Natural killer cell treated with Interleukin-12 subunit alpha and Interleukin-12 subunit beta and Interleukin-15 and Interleukin-18, amount 100 ng/mL, for 72 hours (primary cell): ENCODE measurements around the gene GJC1. TPM values are rescaled to one million over a fixed set of nuclear protein-coding genes. Genes with fewer than 3 reads are reported as not detected.

ENCODE experiments used
- ATAC-seq, 2 donors: fragments of 150-1000 bp; cut with Tn5 transposase in 1 of 2; sonication (Bioruptor Pico), chemical (Tn5 transposase) in 1 of 2; 2 replicates each; pipeline ENCODE4 v1.10.0; 2021
- DNase-seq: peaks from one replicate; pipeline ENCODE4 v3.0.0; 2022; ENCODE audit warnings: low spot score
- H3K27ac Mint-ChIP-seq, 2 donors: 1 replicate in 1 of 2; 2 replicates in 1 of 2; pipeline ENCODE4 v1.8.0; 2022; ENCODE audit warnings: mixed read lengths in 2 of 2, mild to moderate bottlenecking in 1 of 2, moderate library complexity in 1 of 2
- H3K27me3 Mint-ChIP-seq, 2 donors: 1 replicate in 1 of 2; 2 replicates in 1 of 2; pipeline ENCODE4 v1.8.0; 2022; ENCODE audit warnings: mixed read lengths in 2 of 2
- H3K36me3 Mint-ChIP-seq: one replicate; pipeline ENCODE4 v1.8.0; 2022; ENCODE audit warnings: mixed read lengths
- H3K4me1 Mint-ChIP-seq, 2 donors: 1 replicate in 1 of 2; 2 replicates in 1 of 2; pipeline ENCODE4 v1.8.0; 2022; ENCODE audit warnings: low read depth in 2 of 2, mixed read lengths in 2 of 2, mild to moderate bottlenecking in 1 of 2
- H3K4me3 Mint-ChIP-seq: one replicate; pipeline ENCODE4 v1.8.0; 2022; ENCODE audit warnings: mixed read lengths
- H3K9me3 Mint-ChIP-seq: 2 replicates; pipeline ENCODE4 v1.8.0; 2022; ENCODE audit warnings: mixed read lengths
- total RNA-seq, 2 donors: library from RNA; stranded (reverse); gene quantifications; one replicate each; pipeline ENCODE4 v1.2.3, GENCODE V29; 2022

The GJC1 gene
- total RNA-seq, 2 donors from 2014 or later: 1.4 to 2.5 TPM

- Mint-ChIP-seq H3K4me3 (no peak overlapping the region), H3K36me3 (peaks cover 32% of the 10 kb centered on the region), H3K4me1 (no peaks in the 10 kb centered on the region), H3K27me3 (no peaks in the 10 kb centered on the region), H3K9me3 (no peaks in the 10 kb centered on the region), H3K27ac (no peak overlapping the region)
- DNase-seq (no peak), ATAC-seq (no peak)
These were observed 29.6 kb upstream of the GJC1 start for GRCh38 chr17:44859701-44860100.

DNA sequence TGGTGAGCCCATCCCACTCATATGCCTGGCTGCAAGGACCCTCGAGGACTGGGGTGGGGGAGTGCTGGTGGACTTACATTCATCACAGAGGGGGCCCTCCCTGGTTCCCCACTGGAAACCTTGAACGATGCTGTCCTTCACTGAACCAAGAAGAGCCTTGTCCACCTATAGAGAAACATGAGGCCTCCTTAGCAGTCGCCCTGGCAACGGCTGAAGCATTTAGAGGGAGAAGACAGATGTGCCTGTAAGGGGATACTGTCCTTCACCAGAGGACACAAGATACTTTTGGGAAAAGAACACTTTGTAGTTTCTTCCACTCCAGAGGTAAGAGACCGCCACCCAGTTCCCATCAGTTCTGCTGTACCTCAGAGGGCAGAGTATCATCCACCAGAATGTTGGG lies 24.1 kb upstream of the GJC1 start:
- H3K4me1 Mint-ChIP-seq: peaks cover 5% of the 10 kb centered on the region in 2 donors
- no peak overlapping the region for H3K4me3 Mint-ChIP-seq
- no peak overlapping the region for H3K27ac Mint-ChIP-seq
- peaks cover 8% of the 10 kb centered on the region for H3K36me3 Mint-ChIP-seq
- no peaks in the 10 kb centered on the region for H3K27me3 Mint-ChIP-seq
- ATAC-seq (no peak), DNase-seq (no peak)
- no peaks in the 10 kb centered on the region for H3K9me3 Mint-ChIP-seq

- Mint-ChIP-seq H3K27ac (no peak overlapping the region), H3K27me3 (no peaks in the 10 kb centered on the region), H3K9me3 (no peaks in the 10 kb centered on the region), H3K4me3 (no peak overlapping the region), H3K36me3 (peaks cover 8% of the 10 kb centered on the region), H3K4me1 (peaks cover 5 to 8% of the 10 kb centered on the region in 2 donors)
- ATAC-seq (no peak), DNase-seq (no peak)
These were observed 20.5 kb upstream of the GJC1 start for GRCh38 chr17:44850612-44851011.

DNA sequence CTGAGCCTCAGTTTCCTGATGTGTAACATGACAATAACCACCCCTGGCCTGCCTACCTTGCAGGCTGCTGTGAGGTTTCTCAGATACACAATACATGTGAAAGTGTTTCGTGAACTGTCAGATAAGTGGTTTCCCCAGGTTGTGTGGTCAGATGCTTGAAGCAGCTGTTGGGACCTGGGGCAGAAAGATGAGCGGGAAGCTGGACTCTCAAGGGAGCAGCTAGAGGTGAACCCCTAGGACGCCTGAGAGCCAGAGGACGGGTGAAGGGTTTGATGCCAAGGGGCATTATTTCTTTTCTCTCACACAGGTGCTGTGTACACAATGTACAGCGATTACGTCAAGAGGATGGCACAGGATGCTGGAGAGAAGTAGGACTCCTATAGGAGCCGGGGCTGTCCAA lies 19.9 kb upstream of the GJC1 start:
- H3K9me3 Mint-ChIP-seq: no peaks in the 10 kb centered on the region
- no peak overlapping the region for H3K4me3 Mint-ChIP-seq
- DNase-seq: no peak
- H3K36me3 Mint-ChIP-seq: peaks cover 7% of the 10 kb centered on the region
- peak in 1 of 2 donors; percentile 6 for ATAC-seq
- H3K27ac Mint-ChIP-seq: no peak overlapping the region
- H3K27me3 Mint-ChIP-seq: no peaks in the 10 kb centered on the region
- peaks cover 5 to 8% of the 10 kb centered on the region in 2 donors for H3K4me1 Mint-ChIP-seq

- Mint-ChIP-seq H3K9me3 (no peaks in the 10 kb centered on the region), H3K27me3 (no peaks in the 10 kb centered on the region), H3K4me3 (no peak overlapping the region), H3K4me1 (peaks cover 5 to 8% of the 10 kb centered on the region in 2 donors), H3K27ac (no peak overlapping the region), H3K36me3 (no peaks in the 10 kb centered on the region)
- DNase-seq: no peak
- no peak for ATAC-seq
These were observed 18.9 kb upstream of the GJC1 start for GRCh38 chr17:44848961-44849489.

DNA sequence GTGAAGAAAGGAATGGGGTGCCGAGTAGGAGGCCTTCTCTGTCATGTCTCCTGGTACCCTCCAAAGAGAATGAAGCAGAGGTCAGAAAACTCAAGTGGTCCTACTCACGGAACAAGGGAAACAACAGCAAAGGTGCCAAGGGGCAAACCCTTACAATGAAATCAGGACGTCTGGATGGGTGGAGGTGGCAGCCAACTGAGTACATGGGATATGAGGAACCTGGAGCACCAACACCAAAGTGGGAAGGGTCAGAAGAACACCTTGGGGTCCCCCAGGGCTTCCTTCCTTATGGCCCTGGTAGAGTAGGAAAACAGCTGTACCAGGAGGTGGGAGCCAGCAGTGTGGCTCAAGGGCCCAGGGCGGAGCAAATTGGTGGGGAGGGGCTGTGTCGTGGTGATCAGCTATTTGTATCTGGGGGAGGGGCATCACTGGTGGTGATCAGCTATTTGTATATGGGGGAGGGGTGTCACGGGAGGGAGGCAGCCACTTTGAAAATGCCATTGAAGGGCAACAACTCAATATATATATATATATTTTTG lies 18.2 kb upstream of the GJC1 start:
- DNase-seq (no peak), ATAC-seq (no peak)
- Mint-ChIP-seq H3K27me3 (no peaks in the 10 kb centered on the region), H3K27ac (peak overlapping the region in 1 of 2 donors; percentile 14), H3K4me1 (peaks cover 5 to 8% of the 10 kb centered on the region in 2 donors), H3K36me3 (no peaks in the 10 kb centered on the region), H3K9me3 (no peaks in the 10 kb centered on the region), H3K4me3 (no peak overlapping the region)

- DNase-seq (no peak), ATAC-seq (no peak)
- peaks cover 5 to 8% of the 10 kb centered on the region in 2 donors for H3K4me1 Mint-ChIP-seq
- H3K9me3 Mint-ChIP-seq: no peaks in the 10 kb centered on the region
- H3K36me3 Mint-ChIP-seq: no peaks in the 10 kb centered on the region
- peak within 1 kb of the TSS in 1 of 2 donors; percentile 14 for H3K27ac Mint-ChIP-seq
- H3K4me3 Mint-ChIP-seq: no peak within 1 kb of the TSS
- no peaks in the 10 kb centered on the region for H3K27me3 Mint-ChIP-seq
These were observed 17.5 kb upstream of the GJC1 start, which contains the start of gene HIGD1B for GRCh38 chr17:44847586-44847985. Gene HIGD1B (plus strand): TSS chr17:44847883. CDS start chr17:44848153, 270 bp downstream.

DNA sequence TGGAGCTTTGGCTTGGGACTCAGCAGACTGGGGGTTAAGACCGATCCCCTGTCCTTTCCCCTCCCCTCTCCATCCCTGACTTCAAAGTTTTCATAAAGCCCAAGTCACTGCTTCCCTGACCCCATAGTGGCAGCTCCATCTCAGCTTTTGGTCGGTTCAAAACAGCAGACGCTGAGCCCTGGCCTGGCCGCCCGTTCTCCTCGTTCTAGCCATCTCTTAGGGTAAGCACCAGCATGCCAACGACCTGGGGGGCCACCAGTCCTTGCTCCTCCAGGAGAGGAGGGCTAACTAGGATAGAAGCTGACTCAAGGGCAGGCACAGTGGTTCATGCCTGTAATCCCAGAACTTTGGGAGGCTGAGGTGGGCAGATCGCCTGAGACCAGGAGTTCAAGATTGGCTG lies 16.1 kb upstream of the GJC1 start:
- peaks cover 5 to 8% of the 10 kb centered on the region in 2 donors for H3K4me1 Mint-ChIP-seq
- no peaks in the 10 kb centered on the region for H3K27me3 Mint-ChIP-seq
- ATAC-seq (no peak), DNase-seq (no peak)
- H3K9me3 Mint-ChIP-seq: no peaks in the 10 kb centered on the region
- no peak overlapping the region for H3K27ac Mint-ChIP-seq
- no peaks in the 10 kb centered on the region for H3K36me3 Mint-ChIP-seq
- H3K4me3 Mint-ChIP-seq: no peak overlapping the region

- Mint-ChIP-seq H3K27me3 (peaks cover 0 to 2% of the 10 kb centered on the region in 2 donors), H3K27ac (no peak overlapping the region), H3K4me3 (no peak overlapping the region), H3K36me3 (no peaks in the 10 kb centered on the region), H3K9me3 (no peaks in the 10 kb centered on the region), H3K4me1 (peaks cover 0 to 3% of the 10 kb centered on the region in 2 donors)
- no peak for DNase-seq
- ATAC-seq: no peak
These were observed 14.3 kb upstream of the GJC1 start for GRCh38 chr17:44844390-44844830.

- Mint-ChIP-seq H3K36me3 (no peaks in the 10 kb centered on the region), H3K4me1 (no peaks in the 10 kb centered on the region), H3K27me3 (peaks cover 0 to 2% of the 10 kb centered on the region in 2 donors), H3K4me3 (no peak overlapping the region), H3K27ac (no peak overlapping the region), H3K9me3 (no peaks in the 10 kb centered on the region)
- ATAC-seq (no peak), DNase-seq (no peak)
These were observed 12.7 kb upstream of the GJC1 start for GRCh38 chr17:44842748-44843147.

DNA sequence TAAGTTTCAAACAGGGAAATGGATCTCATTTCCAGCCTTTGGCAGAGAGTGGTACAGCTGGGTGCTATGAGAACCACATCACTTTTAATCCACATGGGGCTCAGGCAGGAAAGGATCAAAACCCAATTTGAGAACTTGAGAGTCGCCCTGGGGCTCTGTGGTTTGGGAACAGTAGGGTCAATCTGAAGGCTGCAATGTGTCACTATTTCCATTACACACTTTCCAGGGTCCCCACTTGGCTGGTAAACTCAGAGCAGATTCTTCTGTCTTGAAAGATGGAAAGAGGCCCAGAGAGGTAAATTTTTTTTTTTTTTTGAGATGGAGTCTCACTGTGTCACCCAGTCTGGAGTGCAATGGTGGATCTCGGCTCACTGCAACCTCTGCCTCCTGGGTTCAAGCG lies 10.8 kb upstream of the GJC1 start:
- no peak overlapping the region for H3K27ac Mint-ChIP-seq
- DNase-seq (no peak), ATAC-seq (no peak)
- H3K27me3 Mint-ChIP-seq: peaks cover 0 to 2% of the 10 kb centered on the region in 2 donors
- no peaks in the 10 kb centered on the region for H3K4me1 Mint-ChIP-seq
- H3K4me3 Mint-ChIP-seq: no peak overlapping the region
- no peaks in the 10 kb centered on the region for H3K9me3 Mint-ChIP-seq
- no peaks in the 10 kb centered on the region for H3K36me3 Mint-ChIP-seq

- Mint-ChIP-seq H3K36me3 (no peaks in the 10 kb centered on the region), H3K27me3 (peaks cover 0 to 3% of the 10 kb centered on the region in 2 donors), H3K27ac (no peak overlapping the region), H3K9me3 (no peaks in the 10 kb centered on the region), H3K4me1 (no peaks in the 10 kb centered on the region), H3K4me3 (no peak overlapping the region)
- ATAC-seq (no peak), DNase-seq (no peak)
These were observed 10.2 kb upstream of the GJC1 start for GRCh38 chr17:44840274-44840673.

DNA sequence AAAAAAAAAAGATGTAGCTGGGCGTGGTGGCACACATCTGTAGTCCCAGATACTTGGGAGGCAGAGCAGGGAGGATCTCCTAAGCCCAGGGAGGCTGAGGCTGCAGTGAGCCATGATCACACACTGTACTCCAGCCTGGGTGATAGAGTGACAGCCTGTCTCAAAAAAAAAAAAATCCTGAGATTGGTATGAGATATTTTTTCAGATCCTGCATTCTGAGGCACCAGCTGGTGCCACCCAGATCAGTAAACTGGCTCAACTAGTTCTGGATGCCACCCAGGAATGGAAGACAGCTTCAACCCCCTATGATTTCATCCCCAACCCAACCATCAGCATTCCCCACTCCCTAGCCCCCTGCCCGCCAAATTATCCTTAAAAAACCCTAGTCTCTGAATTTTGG lies 7.1 kb upstream of the GJC1 start:
- ATAC-seq: no peak
- Mint-ChIP-seq H3K4me1 (no peaks in the 10 kb centered on the region), H3K4me3 (no peak overlapping the region), H3K27me3 (peaks cover 14 to 15% of the 10 kb centered on the region in 2 donors), H3K27ac (no peak overlapping the region), H3K9me3 (no peaks in the 10 kb centered on the region), H3K36me3 (no peaks in the 10 kb centered on the region)
- DNase-seq: no peak

DNA sequence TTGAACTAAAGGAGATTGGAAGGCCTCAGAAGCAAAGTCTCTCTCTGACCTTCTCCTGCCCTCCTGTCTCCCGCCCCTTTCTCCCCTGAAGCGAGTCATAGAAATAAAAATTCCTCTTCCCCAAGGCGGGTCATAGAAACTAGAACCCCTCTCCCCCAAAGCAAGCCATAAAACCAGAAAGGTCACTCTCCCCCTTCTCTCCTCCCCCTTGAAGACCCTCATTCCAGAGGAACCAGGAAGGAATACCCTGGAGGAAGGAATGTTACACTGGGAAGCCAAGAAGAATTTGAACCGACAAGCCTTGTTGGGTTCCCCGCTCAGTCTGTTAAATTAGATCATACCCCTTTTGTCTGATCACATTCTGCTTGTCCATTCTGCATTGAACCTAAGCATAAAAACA lies 2.7 kb upstream of the GJC1 start:
- Mint-ChIP-seq H3K36me3 (peaks cover 6% of the 10 kb centered on the region), H3K4me3 (no peak overlapping the region), H3K27me3 (peaks cover 24 to 34% of the 10 kb centered on the region in 2 donors), H3K9me3 (no peaks in the 10 kb centered on the region), H3K4me1 (peaks cover 7 to 8% of the 10 kb centered on the region in 2 donors), H3K27ac (no peak overlapping the region)
- no peak for DNase-seq
- no peak for ATAC-seq

- Mint-ChIP-seq H3K4me3 (no peak overlapping the region), H3K27ac (no peak overlapping the region), H3K4me1 (peaks cover 7 to 8% of the 10 kb centered on the region in 2 donors), H3K36me3 (peaks cover 6% of the 10 kb centered on the region), H3K27me3 (peaks cover 34 to 44% of the 10 kb centered on the region in 2 donors), H3K9me3 (no peaks in the 10 kb centered on the region)
- no peak for ATAC-seq
- DNase-seq: no peak
These were observed 1.3 kb upstream of the GJC1 start for GRCh38 chr17:44831371-44831770.
